Esophagus squamous epithelium (tissue), 5 donors: Measurements from ENCODE around the gene ABHD8. TPM values are rescaled to one million over a fixed set of nuclear protein-coding genes. Genes with fewer than 3 reads are reported as not detected.

Experiments
- DNase-seq: peaks from one replicate; lab custom pipeline; 2025; lab: John Stamatoyannopoulos, UW
- H3K27ac ChIP-seq, 4 donors: fragments of 200-600 bp; sonication (generic); one replicate each; pipeline ENCODE4 v1.5.1; 2016 to 2019; ENCODE audit warnings: mild to moderate bottlenecking in 1 of 4
- H3K27me3 ChIP-seq, 4 donors: fragments of 200-600 bp; sonication (generic); 1 replicate in 3 of 4; 2 replicates in 1 of 4; pipeline versions ENCODE4 v1.5.1 to v1.6.0; 2017 to 2021; ENCODE audit warnings: antibody characterized with exemption in 1 of 4
- H3K36me3 ChIP-seq, 3 donors: fragments of 200-600 bp; sonication (generic); one replicate each; pipeline ENCODE4 v1.5.1; 2016 to 2019
- H3K4me1 ChIP-seq, 3 donors: fragments of 200-600 bp; sonication (generic); one replicate each; pipeline ENCODE4 v1.5.1; 2017 to 2019
- H3K4me3 ChIP-seq, 4 donors: fragments of 200-600 bp; sonication (generic); 1 replicate in 3 of 4; 2 replicates in 1 of 4; pipeline ENCODE4 v1.5.1; 2016 to 2019; ENCODE audit warnings: mild to moderate bottlenecking in 2 of 4, moderate library complexity in 1 of 4
- H3K9me3 ChIP-seq, 3 donors: fragments of 200-600 bp; sonication (generic); one replicate each; pipeline ENCODE4 v1.5.1; 2016 to 2019
- CTCF ChIP-seq, 6 experiments: fragments of 450-650 bp in 4 of 6; fragments of 200-600 bp in 2 of 6; sonication (generic) in 2 of 6; IDR thresholded peaks; one replicate each; pipeline ENCODE4 v1.5.1; 2016 to 2019; ENCODE audit warnings: antibody characterized with exemption in 6 of 6, mild to moderate bottlenecking in 4 of 6, moderate library complexity in 4 of 6
- POLR2A ChIP-seq, 4 donors: fragments of 450-650 bp; IDR thresholded peaks; one replicate each; pipeline ENCODE4 v1.6.1; 2017; ENCODE audit warnings: antibody characterized with exemption in 4 of 4, mild to moderate bottlenecking in 4 of 4, moderate library complexity in 3 of 4
- WGBS, 2 donors: methylation state at CpG; one replicate each; pipeline ENCODE4 v1.1.5; 2018; 5-methylcytosine and 5-hydroxymethylcytosine counted together
- intact Hi-C: fragments of 100-400 bp; cut with DNase I; formaldehyde crosslinking; loops from one replicate; pipeline ENCODE4 v1.15.0; 2022
- total RNA-seq, 4 donors: library from RNA; depleted of rRNA; stranded (reverse); fragments of >200 nt; gene quantifications; one replicate each; pipeline ENCODE4 v1.1.0, GENCODE V29; 2016
- donor health status: DM: yes; HTN: yes; CAD: no.

ABHD8 gene
- total RNA-seq, 4 donors from 2014 or later = 2.0 to 8.4 (median 5.2) TPM

GRCh38 chr19:17262557-17262956, 40.7 kb downstream of the ABHD8 start:
- Histone ChIP-seq H3K9me3 (peaks cover 0 to 9% (median 0%) of the 10 kb centered on the region in 3 donors), H3K27ac (no peak overlapping the region), H3K36me3 (no peaks in the 10 kb centered on the region), H3K4me1 (peaks cover 0 to 19% (median 0%) of the 10 kb centered on the region in 3 donors), H3K4me3 (peak overlapping the region in 1 of 4 donors; percentile 26), H3K27me3 (no peaks in the 10 kb centered on the region)
- intact Hi-C loops = no loop called here
- no peak for DNase-seq
- WGBS, 2 donors = 83 to 84% methylated on average over 10 to 13 of the region's 16 CpGs
- TF ChIP-seq POLR2A (IDR thresholded peaks at IDR 0.05) (no peak), CTCF (IDR thresholded peaks at IDR 0.05) (no peak)

DNA sequence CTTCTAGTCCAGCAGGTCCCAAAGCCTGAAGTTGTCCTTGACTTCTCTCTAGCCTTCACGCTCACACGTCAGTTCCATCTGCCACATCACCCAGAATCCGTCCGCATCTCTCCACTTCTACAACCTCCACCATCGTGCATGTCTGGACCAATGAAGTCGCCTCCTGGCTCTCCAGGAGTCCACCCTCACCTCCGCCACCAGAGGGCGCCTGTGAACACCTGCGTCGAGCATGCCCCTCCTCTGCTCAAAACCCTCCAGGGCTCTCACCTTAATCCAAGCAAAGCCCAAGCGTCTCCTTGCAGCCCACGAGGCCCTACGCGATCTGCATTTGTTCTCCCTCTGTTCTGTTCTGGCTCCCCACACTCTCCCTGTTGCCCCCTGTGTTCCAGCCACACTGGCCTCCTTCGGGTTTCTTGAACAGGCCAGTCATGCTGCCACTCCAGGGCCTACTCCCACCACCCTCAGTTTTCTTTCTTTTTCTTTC, 42.3 kb downstream of the ABHD8 start:
- DNase-seq = no peak
- H3K27me3 ChIP-seq = no peaks in the 10 kb centered on the region
- no peak overlapping the region for H3K27ac ChIP-seq
- intact Hi-C loops = no loop called here
- TF ChIP-seq CTCF (IDR thresholded peaks at IDR 0.05) (peak; percentile 85 to 95 (median 90)), POLR2A (IDR thresholded peaks at IDR 0.05) (no peak)
- peaks cover 0 to 12% (median 0%) of the 10 kb centered on the region in 3 donors for H3K4me1 ChIP-seq
- H3K36me3 ChIP-seq = no peaks in the 10 kb centered on the region
- H3K4me3 ChIP-seq = no peak overlapping the region
- 7 to 17% methylated on average over 15 of the region's 15 CpGs for WGBS, 2 donors
- H3K9me3 ChIP-seq = peaks cover 0 to 9% (median 0%) of the 10 kb centered on the region in 3 donors

GRCh38 chr19:17259934-17260333, 43.3 kb downstream of the ABHD8 start:
- intact Hi-C loops = no loop called here
- TF ChIP-seq POLR2A (IDR thresholded peaks at IDR 0.05) (no peak), CTCF (IDR thresholded peaks at IDR 0.05) (no peak)
- 80% methylated on average over 1 of the region's 1 CpG; no CpG with 5 or more reads in 1 of the 2 donors for WGBS, 2 donors

DNA sequence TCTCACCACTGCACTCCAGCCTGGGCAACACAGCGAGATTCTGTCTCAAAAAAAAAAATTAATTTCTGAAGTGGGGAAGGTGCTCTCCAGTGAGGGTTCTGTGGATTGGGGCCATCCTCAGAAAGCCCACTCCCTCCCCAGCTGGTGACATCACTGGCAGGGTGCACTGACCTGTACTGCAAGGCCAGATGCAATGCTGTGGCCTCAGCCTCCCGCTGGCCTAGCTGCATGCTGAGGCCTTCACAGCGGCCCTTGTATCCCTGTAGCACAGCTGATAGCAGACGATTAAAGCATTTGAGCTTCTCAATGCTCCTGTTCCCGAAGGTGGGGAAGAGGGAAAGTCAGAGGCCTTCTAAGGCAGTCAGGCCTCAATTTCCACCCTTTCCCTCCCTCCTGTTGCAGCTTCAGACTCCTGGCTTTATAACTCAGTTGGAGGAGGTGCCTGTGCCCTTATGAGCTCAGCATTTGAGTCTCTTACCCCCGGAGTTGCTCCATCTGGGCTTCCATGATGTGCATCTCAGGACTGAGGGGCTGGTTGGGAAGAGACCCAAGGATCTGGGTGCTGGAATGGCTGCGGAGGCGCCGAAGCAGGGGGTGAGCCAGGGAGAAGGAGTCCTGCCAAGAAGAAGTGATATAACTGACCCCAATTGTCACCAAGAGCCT, 44.0 kb downstream of the ABHD8 start:
- peaks cover 0 to 9% (median 0%) of the 10 kb centered on the region in 3 donors for H3K9me3 ChIP-seq
- H3K4me1 ChIP-seq = peaks cover 0 to 8% (median 0%) of the 10 kb centered on the region in 3 donors
- TF ChIP-seq POLR2A (IDR thresholded peaks at IDR 0.05) (no peak), CTCF (IDR thresholded peaks at IDR 0.05) (no peak)
- no peak overlapping the region for H3K27ac ChIP-seq
- no peaks in the 10 kb centered on the region for H3K36me3 ChIP-seq
- DNase-seq = no peak
- H3K27me3 ChIP-seq = no peaks in the 10 kb centered on the region
- no peak overlapping the region for H3K4me3 ChIP-seq
- intact Hi-C loops = no loop called here
- 87 to 98% methylated on average over 5 to 8 of the region's 9 CpGs for WGBS, 2 donors

More at GRCh38 chr19:17259934-17260333, 43.3 kb downstream of the ABHD8 start:
- Histone ChIP-seq H3K36me3 (no peaks in the 10 kb centered on the region), H3K4me1 (peaks cover 0 to 8% (median 0%) of the 10 kb centered on the region in 3 donors), H3K4me3 (no peak overlapping the region), H3K27ac (no peak overlapping the region), H3K9me3 (peaks cover 0 to 9% (median 0%) of the 10 kb centered on the region in 3 donors), H3K27me3 (no peaks in the 10 kb centered on the region)
- no peak for DNase-seq

DNA sequence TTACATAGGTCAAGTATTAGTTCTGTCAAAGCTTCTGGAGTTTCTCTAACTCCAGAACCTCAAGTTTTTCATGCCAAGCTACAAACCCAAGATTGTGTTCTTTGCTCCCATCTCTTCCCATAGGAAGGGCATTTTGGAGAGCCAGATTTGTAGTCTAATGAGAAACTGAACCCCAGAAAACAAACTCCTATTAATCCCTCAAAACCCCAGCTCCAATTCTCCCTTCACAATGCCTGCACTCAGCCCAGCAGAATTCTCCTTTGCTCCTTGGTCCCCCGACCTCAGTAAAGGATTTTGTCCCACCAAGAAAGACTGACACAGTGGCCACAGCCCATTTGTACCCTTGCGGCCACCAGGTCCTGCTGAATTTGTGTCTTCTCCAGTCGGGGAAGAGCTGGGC, 47.1 kb downstream of the ABHD8 start:
- intact Hi-C loops = no loop called here

More for the DNA sequence above, 47.1 kb downstream of the ABHD8 start:
- no peaks in the 10 kb centered on the region for H3K27me3 ChIP-seq
- TF ChIP-seq POLR2A (IDR thresholded peaks at IDR 0.05) = no peak
- no peak for TF ChIP-seq CTCF (IDR thresholded peaks at IDR 0.05)
- H3K36me3 ChIP-seq = no peaks in the 10 kb centered on the region
- no peak for DNase-seq
- peaks cover 0 to 9% (median 0%) of the 10 kb centered on the region in 3 donors for H3K9me3 ChIP-seq
- 65 to 68% methylated on average over 2 of the region's 3 CpGs for WGBS, 2 donors
- peaks cover 0 to 7% (median 0%) of the 10 kb centered on the region in 3 donors for H3K4me1 ChIP-seq
- no peak overlapping the region for H3K27ac ChIP-seq
- no peak overlapping the region for H3K4me3 ChIP-seq
